Testis (tissue), 2 donors: ENCODE results near the gene GAGE13.
"Not testable (repeated sequence)": the region's sequence is repeated elsewhere in the genome, so short reads cannot be mapped to it uniquely, and the experiment has no call there.

Experiments
- CTCF ChIP-seq, 3 experiments: fragments of 450-650 bp in 2 of 3; fragments of 200-600 bp in 1 of 3; sonication (generic) in 1 of 3; IDR thresholded peaks; one replicate each; pipeline ENCODE4 v1.5.1; 2016 to 2019; ENCODE audit warnings: antibody characterized with exemption in 3 of 3, mild to moderate bottlenecking in 2 of 3, moderate library complexity in 1 of 3
- POLR2A ChIP-seq: fragments of 450-650 bp; IDR thresholded peaks from one replicate; pipeline ENCODE4 v1.6.1; 2017; ENCODE audit warnings: antibody characterized with exemption, mild to moderate bottlenecking, moderate library complexity

GRCh38 chrX:49341449-49341848, 10.1 kb downstream of the GAGE13 start:
- TF ChIP-seq CTCF (IDR thresholded peaks at IDR 0.05); POLR2A: not testable (repeated sequence)
